K562 (cell line): Measurements from ENCODE around the gene TICRR. TPM values are rescaled to one million over a fixed set of nuclear protein-coding genes. Genes with fewer than 3 reads are reported as not detected.
A peak's percentile ranks its signal among the peaks of the same experiment; 100 is the strongest.

Experiments used
- ATAC-seq: fragments of 200-7000 bp; cut with Tn5 transposase; 3 replicates; pipeline ENCODE4 v1.9.1; 2020; ENCODE audit warnings: moderate library complexity
- BruUV-seq: library from RNA; stranded (reverse); fragments of 400-500 nt; replicated peaks from 2 replicates; lab custom pipeline; 2021; lab: Mats Ljungman, UMichigan
- CTCF ChIA-PET: fragments of 300-600 bp; formaldehyde crosslinking; extraction: SDS; loops from one replicate; lab custom pipeline; 2021; ENCODE audit warnings: low intra/inter-chr PET ratio; lab: Yijun Ruan, JAX
- POLR2A ChIA-PET: fragments of 300-600, 350-650 bp; sonication (Branson Sonifier 250); formaldehyde crosslinking; extraction: SDS; loops from one replicate; lab custom pipeline; 2021; ENCODE audit warnings: antibody characterized with exemption, inconsistent platforms; lab: Yijun Ruan, JAX
- DNase-seq, 4 experiments: peaks; one replicate each; pipeline versions ENCODE4 v3.0.0 to v3.0.0-alpha.2; 2011 to 2018; ENCODE audit warnings: low spot score in 3 of 4, mixed read lengths in 3 of 4; ENCODE audit errors: extremely low read depth in 1 of 4
- FAIRE-seq: peaks from 2 replicates; lab custom pipeline; 2011; peaks lifted over from hg19 to GRCh38; lab: Jason Lieb, UNC
- H2AFZ ChIP-seq: 2 replicates; pipeline ENCODE4 v1.6.0; 2011; ENCODE audit warnings: low read depth, low read length, control low read depth, inconsistent platforms
- H3K27ac ChIP-seq: fragments of 200-600 bp; 3 replicates; pipeline ENCODE4 v1.8.0; 2011; ENCODE audit warnings: low read depth, mild to moderate bottlenecking, control low read depth, inconsistent platforms, low read length, moderate library complexity, mixed read lengths; ENCODE audit errors: extremely low read depth
- H3K27me3 ChIP-seq, 2 experiments: fragments of 300-600 bp in 1 of 2; 2 replicates in 1 of 2; 3 replicates in 1 of 2; pipeline versions ENCODE4 v1.6.0 to v1.8.0; 2011; ENCODE audit warnings: inconsistent platforms in 2 of 2, low read length in 2 of 2, mild to moderate bottlenecking in 1 of 2, mixed read lengths in 1 of 2, moderate library complexity in 1 of 2; ENCODE audit not compliant: control insufficient read depth in 2 of 2, insufficient read depth in 2 of 2
- H3K36me3 ChIP-seq: fragments of 300-600 bp; 3 replicates; pipeline ENCODE4 v1.8.0; 2011; ENCODE audit warnings: mild to moderate bottlenecking, low read length, inconsistent platforms; ENCODE audit not compliant: control insufficient read depth, insufficient read depth
- H3K4me1 ChIP-seq, 2 experiments: fragments of 200-600 bp in 1 of 2; replicated peaks in 1 of 2; 2 replicates in 1 of 2; 3 replicates in 1 of 2; pipeline versions ENCODE4 v1.5.1 to v1.8.0; 2011; ENCODE audit warnings: inconsistent platforms in 2 of 2, low read length in 2 of 2, mild to moderate bottlenecking in 1 of 2, mixed read lengths in 1 of 2, moderate library complexity in 1 of 2; ENCODE audit not compliant: control insufficient read depth in 2 of 2, insufficient read depth in 2 of 2
- H3K4me2 ChIP-seq: 2 replicates; pipeline ENCODE4 v1.6.1; 2011; ENCODE audit warnings: low read length, control low read depth, inconsistent platforms, mixed read lengths; ENCODE audit not compliant: insufficient read depth
- H3K4me3 ChIP-seq: fragments of 200-600 bp; sonication (generic), shearing (Covaris generic); 2 replicates; pipeline ENCODE4 v1.5.1; 2016; ENCODE audit warnings: control low read depth, inconsistent platforms
- H3K79me2 ChIP-seq: fragments of 200-600 bp; 3 replicates; pipeline ENCODE4 v1.8.0; 2011; ENCODE audit warnings: low read length, inconsistent platforms; ENCODE audit not compliant: control insufficient read depth, insufficient read depth
- H3K9ac ChIP-seq, 2 experiments: 2 replicates each; pipeline versions ENCODE4 v1.6.0 to v1.6.1; 2011; ENCODE audit warnings: low read depth in 2 of 2, low read length in 2 of 2, control low read depth in 1 of 2, inconsistent platforms in 1 of 2, mild to moderate bottlenecking in 1 of 2, mixed read lengths in 1 of 2; ENCODE audit not compliant: insufficient read depth in 1 of 2
- H3K9me1 ChIP-seq: one replicate; pipeline ENCODE4 v1.6.0; 2011; ENCODE audit warnings: inconsistent platforms, mild to moderate bottlenecking, low read length, moderate library complexity; ENCODE audit not compliant: control insufficient read depth, insufficient read depth
- H3K9me3 ChIP-seq: replicated peaks from 2 replicates; pipeline ENCODE4 v1.5.1; 2011; ENCODE audit warnings: low read depth, low read length, inconsistent platforms; ENCODE audit not compliant: control insufficient read depth, insufficient read depth
- H4K20me1 ChIP-seq: replicated peaks from 2 replicates; pipeline ENCODE4 v1.6.1; 2011; ENCODE audit warnings: low read length, inconsistent platforms, mixed read lengths; ENCODE audit not compliant: control insufficient read depth, insufficient read depth
- BCL6 ChIP-seq: fragments of 250-450 bp; sonication (Bioruptor Pico); IDR thresholded peaks from 2 replicates; pipeline ENCODE4 v1.4.0; 2020
- CREBBP ChIP-seq: IDR thresholded peaks from one replicate; pipeline ENCODE4 v1.6.1; 2012; ENCODE audit warnings: low read depth, mild to moderate bottlenecking, control low read depth, inconsistent platforms, low read length
- ETV1 ChIP-seq: fragments of 450-650 bp; conservative IDR thresholded peaks from 2 replicates; pipeline ENCODE4 v1.6.1; 2016; ENCODE audit warnings: missing genetic modification characterization, control low read depth, low read depth, missing compliant biosample characterization
- HDAC3 ChIP-seq: fragments of 450-650 bp; IDR thresholded peaks from 2 replicates; pipeline ENCODE4 v1.6.1; 2018; ENCODE audit warnings: borderline replicate concordance, mild to moderate bottlenecking, moderate library complexity; ENCODE audit not compliant: partially characterized antibody
- KLF13 ChIP-seq: fragments of 450-650 bp; IDR thresholded peaks from 2 replicates; pipeline ENCODE4 v1.6.1; 2016; ENCODE audit warnings: missing genetic modification characterization, low read depth, mild to moderate bottlenecking, missing compliant biosample characterization, moderate library complexity, borderline replicate concordance
- MED1 ChIP-seq: sonication (generic); formaldehyde crosslinking; IDR thresholded peaks from 2 replicates; pipeline ENCODE4 v1.8.1; 2023; ENCODE audit warnings: missing genetic modification reagents, borderline replicate concordance
- NELFE ChIP-seq: IDR thresholded peaks from 2 replicates; pipeline ENCODE4 v1.6.1; 2011; ENCODE audit warnings: mild to moderate bottlenecking; ENCODE audit not compliant: insufficient read depth, insufficient read length
- SIN3B ChIP-seq: fragments of 450-650 bp; IDR thresholded peaks from 2 replicates; pipeline ENCODE4 v1.6.1; 2017; ENCODE audit warnings: low read depth, mild to moderate bottlenecking, moderate library complexity
- THAP7 ChIP-seq: fragments of 250-450 bp; sonication (Bioruptor Pico); IDR thresholded peaks from 2 replicates; pipeline ENCODE4 v1.5.0; 2021
- VEZF1 ChIP-seq: fragments of 200-800 bp; sonication (Bioruptor generic); IDR thresholded peaks from 2 replicates; pipeline ENCODE4 v1.6.1; 2017; ENCODE audit warnings: missing genetic modification characterization, missing compliant biosample characterization
- ZFP30 ChIP-seq: fragments of 250-450 bp; sonication (Bioruptor Pico); IDR thresholded peaks from 2 replicates; pipeline ENCODE4 v1.8.0; 2022; ENCODE audit warnings: moderate library complexity, mild to moderate bottlenecking, inconsistent platforms, borderline replicate concordance
- ZNF785 ChIP-seq: fragments of 250-450 bp; sonication (Bioruptor Pico); IDR thresholded peaks from 2 replicates; pipeline ENCODE4 v1.4.0; 2020; ENCODE audit warnings: mild to moderate bottlenecking
- WGBS: fragments of 100-300 bp; shearing (Covaris generic); methylation state at CpG from one replicate; pipeline ENCODE4 v1.1.6; 2016; ENCODE audit warnings: low coverage, mixed read lengths; ENCODE audit not compliant: insufficient coverage; ENCODE audit errors: missing lambda C conversion rate; 5-methylcytosine and 5-hydroxymethylcytosine counted together
- in situ Hi-C: fragments of 300-500 bp; cut with MboI; formaldehyde crosslinking; loops from 4 replicates; pipeline ENCODE4 v1.15.0; 2018; ENCODE audit warnings: inconsistent platforms, mixed read lengths
- intact Hi-C: fragments of 100-400 bp; cut with micrococcal nuclease; formaldehyde crosslinking; loops from 2 replicates; pipeline ENCODE4 v1.14.2; 2022
- polyA plus RNA-seq, 8 experiments: library from polyadenylated mRNA; depleted of rRNA in 4 of 8; stranded (reverse) in 5 of 8; unstranded in 3 of 8; fragments of >200 nt; fragmentation: Nextera tagmentation in 2 of 8; fragmentation: Illumina TruSeq in 1 of 8; extraction: Ambion mirVana in 2 of 8; extraction: Trizol in 1 of 8; gene quantifications; 2 replicates each; pipeline versions ENCODE4 v1.2.1 to v1.2.3, GENCODE V29; 2011 to 2014; ENCODE audit warnings: inconsistent platforms in 1 of 8, missing spikeins in 1 of 8
- total RNA-seq, 7 experiments: library from RNA; depleted of rRNA in 6 of 7; stranded (reverse); fragments of >200 nt in 6 of 7; fragmentation: Illumina TruSeq in 2 of 7; extraction: Trizol in 2 of 7; gene quantifications; 2 replicates each; pipeline versions ENCODE4 v1.2.1 to v1.2.3, GENCODE V29; 2011 to 2021; ENCODE audit warnings: low replicate concordance in 1 of 7
- TF ChIP-seq, protein P1 (sequence below), 2 experiments: fragments of 450-650 bp in 1 of 2; sonication (generic) in 1 of 2; formaldehyde crosslinking in 1 of 2; IDR thresholded peaks in 1 of 2; conservative IDR thresholded peaks in 1 of 2; 2 replicates each; pipeline versions ENCODE4 v1.6.1 to v1.8.1; 2016 to 2023; ENCODE audit warnings: mild to moderate bottlenecking in 2 of 2, moderate library complexity in 2 of 2, inconsistent platforms in 1 of 2, missing genetic modification reagents in 1 of 2
- TF ChIP-seq, protein P2 (sequence below): fragments of 450-650 bp; IDR thresholded peaks from 2 replicates; pipeline ENCODE4 v1.6.1; 2016

TICRR gene
- total and polyA plus RNA-seq, 9 of the 15 experiments (the other 6 are each of a cell fraction or from before 2014, with no cell fraction given): 0.84 to 22.9 (median 13.7) TPM

DNA sequence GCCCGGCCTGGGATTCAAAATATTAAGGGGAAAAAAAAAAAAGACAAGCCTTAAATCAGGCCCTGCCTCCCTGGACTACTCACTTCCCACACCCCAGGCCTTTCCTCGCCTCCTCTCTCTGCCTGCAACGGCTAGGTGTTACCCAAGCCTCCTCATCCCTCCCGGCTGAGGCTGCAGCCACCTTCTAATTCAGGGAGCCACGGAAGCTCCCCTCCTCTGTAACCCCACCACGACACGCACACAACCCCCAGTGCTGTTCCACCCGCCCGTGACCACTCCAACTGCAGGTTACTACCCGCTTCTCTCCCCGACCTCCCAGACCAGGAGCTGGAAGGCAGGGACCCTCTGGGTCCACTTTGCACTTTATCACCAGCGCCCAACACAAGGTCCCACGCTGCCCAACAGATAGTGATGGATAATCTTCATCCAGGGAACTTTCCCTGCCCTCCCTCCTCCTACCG is 79.1 kb downstream of the TICRR start (continued):
- TF ChIP-seq, protein P1, sequence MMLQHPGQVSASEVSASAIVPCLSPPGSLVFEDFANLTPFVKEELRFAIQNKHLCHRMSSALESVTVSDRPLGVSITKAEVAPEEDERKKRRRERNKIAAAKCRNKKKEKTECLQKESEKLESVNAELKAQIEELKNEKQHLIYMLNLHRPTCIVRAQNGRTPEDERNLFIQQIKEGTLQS (IDR thresholded peaks at IDR 0.05): no peak
- TF ChIP-seq, protein P1 (CRISPR knock-in tag; conservative IDR thresholded peaks at IDR 0.05): no peak
- TF ChIP-seq NELFE: no peak
- no peak for TF ChIP-seq ZNF785
- TF ChIP-seq BCL6 (CRISPR knock-in tag): no peak

- Histone ChIP-seq H3K9ac (peak within 1 kb of the TSS in 1 of 2 experiments; percentile 86; a peak in 3 of 4 replicates), H3K4me2 (peak within 1 kb of the TSS; percentile 68), H2AFZ (peak within 1 kb of the TSS; percentile 59), H3K36me3 (no peaks in the 10 kb centered on the region), H3K4me1 (peaks cover 0 to 22% of the 10 kb centered on the region in 2 experiments; a peak in 4 of 5 replicates), H3K27me3 (peaks cover 7 to 39% of the 10 kb centered on the region in 2 experiments; a peak in 3 of 5 replicates), H3K9me1 (no peaks in the 10 kb centered on the region), H3K79me2 (no peaks in the 10 kb centered on the region), H3K9me3 (no peaks in the 10 kb centered on the region), H4K20me1 (no peaks in the 10 kb centered on the region), H3K27ac (no peak within 1 kb of the TSS), H3K4me3 (peak within 1 kb of the TSS; percentile 45)
- intact Hi-C loops: no loop called here
- ChIA-PET CTCF (no interaction called here), POLR2A (interaction anchor here (0.6 kb wide), 1 partner anchor 39 kb away, joined by 3 read pairs; no protein-coding TSS in a partner anchor)
- in situ Hi-C loops: no loop called here
- FAIRE-seq (no peak), DNase-seq (peak; percentile 42 to 87 (median 79)), ATAC-seq (peak; percentile 96)
- 19% methylated on average over 49 of the region's 87 CpGs for WGBS
- no TSS peak for BruUV-seq
- TF ChIP-seq KLF13 (tag): no peak
- TF ChIP-seq SIN3B: 0 out of 2 replicates have a peak, but pooled peaks have one; percentile 31
- no peak for TF ChIP-seq ZFP30
- TF ChIP-seq VEZF1: peak; percentile 54
- no peak for TF ChIP-seq CREBBP
- TF ChIP-seq ETV1 (tag): no peak
- no peak for TF ChIP-seq HDAC3
- TF ChIP-seq MED1 (CRISPR knock-in tag): no peak
- TF ChIP-seq, protein P2, sequence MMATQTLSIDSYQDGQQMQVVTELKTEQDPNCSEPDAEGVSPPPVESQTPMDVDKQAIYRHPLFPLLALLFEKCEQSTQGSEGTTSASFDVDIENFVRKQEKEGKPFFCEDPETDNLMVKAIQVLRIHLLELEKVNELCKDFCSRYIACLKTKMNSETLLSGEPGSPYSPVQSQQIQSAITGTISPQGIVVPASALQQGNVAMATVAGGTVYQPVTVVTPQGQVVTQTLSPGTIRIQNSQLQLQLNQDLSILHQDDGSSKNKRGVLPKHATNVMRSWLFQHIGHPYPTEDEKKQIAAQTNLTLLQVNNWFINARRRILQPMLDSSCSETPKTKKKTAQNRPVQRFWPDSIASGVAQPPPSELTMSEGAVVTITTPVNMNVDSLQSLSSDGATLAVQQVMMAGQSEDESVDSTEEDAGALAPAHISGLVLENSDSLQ: peak; percentile 39; the same call in 1 of the 2 replicates
- TF ChIP-seq THAP7: no peak
Observed at GRCh38 chr15:89654847-89655805, 79.9 kb downstream of the TICRR start, which contains the start of gene KIF7. Gene KIF7 (minus strand): TSS chr15:89655467. CDS start chr15:89652930, 2,537 bp downstream.
